Esophagus (tissue), 2 donors: Measurements from ENCODE around the gene DNAJB4. TPM values are rescaled to one million over a fixed set of nuclear protein-coding genes. Genes with fewer than 3 reads are reported as not detected.

Source experiments
- polyA plus RNA-seq, 2 donors: library from polyadenylated mRNA; stranded (reverse); fragments of 200-250 nt; gene quantifications; one replicate each; pipeline ENCODE4 v1.2.3, GENCODE V29; 2013
- donor health status: healthy with polysubstance abuse.
- donor health status: Bipolar disorder and iron deficiency.

Gene DNAJB4
- polyA plus RNA-seq, 2 donors = 4.9 to 7.7 TPM

Other genes starting within 250 kb of the DNAJB4 start
- 10 to 100 TPM; 14.3 to 15.7 TPM for gene USP33, start 245.1 kb upstream of the DNAJB4 start, polyA plus RNA-seq
- 1 to 10 TPM; 1.0 to 1.9 TPM for gene MIGA1, start 225.3 kb upstream of the DNAJB4 start, polyA plus RNA-seq
- 10 to 100 TPM; 10.9 to 16.2 TPM for gene NEXN, start 116.3 kb upstream of the DNAJB4 start, polyA plus RNA-seq
- gene FUBP1, start 25.9 kb upstream of the DNAJB4 start, polyA plus RNA-seq = 10 to 100 TPM; 25.7 to 38.6 TPM
- gene GIPC2, start 41.0 kb downstream of the DNAJB4 start, polyA plus RNA-seq = 1 to 10 TPM in 1 of 2 donors, under 1 TPM in 1; 0.96 to 1.5 TPM